A549 (cell line): ENCODE results near the gene TRAPPC2.

ENCODE experiments used
- CHD2 ChIP-seq: fragments of 150-350 bp; IDR thresholded peaks from 2 replicates; pipeline ENCODE4 v1.6.1; 2014; ENCODE audit warnings: low read length; ENCODE audit not compliant: partially characterized antibody
- POLR2A ChIP-seq: IDR thresholded peaks from 2 replicates; pipeline ENCODE4 v1.6.1; 2012; ENCODE audit warnings: mild to moderate bottlenecking, low read length
- TF ChIP-seq, protein P1 (sequence below): fragments of >200 bp; sonication (Bioruptor Twin); formaldehyde crosslinking; IDR thresholded peaks from 3 replicates; pipeline ENCODE4 v1.5.1; 2016
- TF ChIP-seq, protein P2 (sequence below): fragments of 250-450 bp; sonication (Bioruptor Pico); IDR thresholded peaks from 2 replicates; pipeline ENCODE4 v1.5.0; 2021; ENCODE audit warnings: mild to moderate bottlenecking, moderate library complexity, borderline replicate concordance

DNA sequence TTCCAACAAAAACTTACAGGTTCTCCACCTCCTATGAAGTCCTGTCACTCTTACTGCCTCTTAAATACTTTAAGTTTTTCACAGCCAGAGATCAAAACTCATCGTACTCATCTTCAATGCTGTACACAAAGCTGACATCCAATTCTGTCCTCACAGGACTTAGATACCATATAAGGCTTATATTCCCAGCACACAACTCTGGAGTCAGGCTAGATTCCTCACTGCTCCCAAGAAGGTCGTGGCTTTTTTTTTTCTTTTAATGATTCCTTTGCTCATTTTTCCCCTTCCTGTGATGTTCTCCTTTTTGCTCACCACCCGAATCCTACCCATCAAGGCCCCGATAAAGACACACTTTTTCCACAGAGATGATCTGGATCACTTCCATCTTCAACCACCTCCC lies 914 bp downstream of the TRAPPC2 start:
- TF ChIP-seq, protein P1, sequence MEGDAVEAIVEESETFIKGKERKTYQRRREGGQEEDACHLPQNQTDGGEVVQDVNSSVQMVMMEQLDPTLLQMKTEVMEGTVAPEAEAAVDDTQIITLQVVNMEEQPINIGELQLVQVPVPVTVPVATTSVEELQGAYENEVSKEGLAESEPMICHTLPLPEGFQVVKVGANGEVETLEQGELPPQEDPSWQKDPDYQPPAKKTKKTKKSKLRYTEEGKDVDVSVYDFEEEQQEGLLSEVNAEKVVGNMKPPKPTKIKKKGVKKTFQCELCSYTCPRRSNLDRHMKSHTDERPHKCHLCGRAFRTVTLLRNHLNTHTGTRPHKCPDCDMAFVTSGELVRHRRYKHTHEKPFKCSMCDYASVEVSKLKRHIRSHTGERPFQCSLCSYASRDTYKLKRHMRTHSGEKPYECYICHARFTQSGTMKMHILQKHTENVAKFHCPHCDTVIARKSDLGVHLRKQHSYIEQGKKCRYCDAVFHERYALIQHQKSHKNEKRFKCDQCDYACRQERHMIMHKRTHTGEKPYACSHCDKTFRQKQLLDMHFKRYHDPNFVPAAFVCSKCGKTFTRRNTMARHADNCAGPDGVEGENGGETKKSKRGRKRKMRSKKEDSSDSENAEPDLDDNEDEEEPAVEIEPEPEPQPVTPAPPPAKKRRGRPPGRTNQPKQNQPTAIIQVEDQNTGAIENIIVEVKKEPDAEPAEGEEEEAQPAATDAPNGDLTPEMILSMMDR = no peak
- TF ChIP-seq POLR2A = no peak
- TF ChIP-seq, protein P2, sequence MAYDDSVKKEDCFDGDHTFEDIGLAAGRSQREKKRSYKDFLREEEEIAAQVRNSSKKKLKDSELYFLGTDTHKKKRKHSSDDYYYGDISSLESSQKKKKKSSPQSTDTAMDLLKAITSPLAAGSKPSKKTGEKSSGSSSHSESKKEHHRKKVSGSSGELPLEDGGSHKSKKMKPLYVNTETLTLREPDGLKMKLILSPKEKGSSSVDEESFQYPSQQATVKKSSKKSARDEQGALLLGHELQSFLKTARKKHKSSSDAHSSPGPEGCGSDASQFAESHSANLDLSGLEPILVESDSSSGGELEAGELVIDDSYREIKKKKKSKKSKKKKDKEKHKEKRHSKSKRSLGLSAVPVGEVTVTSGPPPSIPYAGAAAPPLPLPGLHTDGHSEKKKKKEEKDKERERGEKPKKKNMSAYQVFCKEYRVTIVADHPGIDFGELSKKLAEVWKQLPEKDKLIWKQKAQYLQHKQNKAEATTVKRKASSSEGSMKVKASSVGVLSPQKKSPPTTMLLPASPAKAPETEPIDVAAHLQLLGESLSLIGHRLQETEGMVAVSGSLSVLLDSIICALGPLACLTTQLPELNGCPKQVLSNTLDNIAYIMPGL = no peak
- TF ChIP-seq CHD2 = no peak
